Middle frontal gyrus (tissue), 1 donor: ENCODE data around the gene TRMT44.

Source experiments
- DNase-seq: peaks from one replicate; pipeline ENCODE4 v3.0.0-alpha.2; 2015; ENCODE audit warnings: low spot score; ENCODE audit errors: extremely low spot score

TRMT44 gene

DNA sequence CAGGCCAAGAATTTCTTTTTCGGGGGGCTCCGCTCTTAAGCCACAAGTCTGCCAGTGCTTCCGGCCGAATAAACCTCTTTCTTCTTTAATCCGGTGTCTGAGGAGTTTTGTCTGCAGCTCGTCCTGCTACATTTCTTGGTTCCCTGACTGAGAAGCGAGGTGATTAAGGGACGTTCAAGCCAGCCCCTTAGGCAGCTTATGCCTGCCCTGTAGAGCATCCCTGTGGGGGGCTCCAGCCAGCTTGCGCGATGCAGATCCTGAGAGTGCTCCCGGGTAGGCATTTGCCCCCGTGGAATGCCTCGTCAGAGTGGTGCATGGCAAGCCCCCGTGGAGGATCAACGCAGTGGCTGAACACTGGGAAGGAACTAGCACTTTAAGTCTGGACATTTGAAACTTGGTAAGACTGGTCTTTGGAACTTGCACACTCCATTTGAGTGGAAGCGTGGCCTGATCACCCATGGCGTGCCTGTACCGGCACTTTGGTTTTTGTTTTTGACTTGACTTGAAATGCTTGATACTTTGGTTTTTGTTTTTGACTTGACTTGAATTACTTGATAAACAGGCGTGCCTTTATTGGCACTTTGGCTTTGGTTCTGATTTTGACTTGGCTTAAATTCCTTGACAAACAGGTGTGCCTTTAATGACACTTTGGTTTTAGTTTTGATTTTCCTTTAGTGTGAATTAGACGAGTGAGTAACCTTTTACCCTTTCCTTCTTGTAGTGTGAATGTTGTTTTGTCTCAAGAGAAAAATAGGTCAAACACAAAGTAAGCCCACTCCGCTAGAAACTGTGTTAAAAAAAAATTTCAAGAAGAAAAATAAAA lies 6.1 kb upstream of the TRMT44 start:
- DNase-seq = no peak

- DNase-seq = no peak
These were observed 4.9 kb upstream of the TRMT44 start for GRCh38 chr4:8435656-8436121.

DNA sequence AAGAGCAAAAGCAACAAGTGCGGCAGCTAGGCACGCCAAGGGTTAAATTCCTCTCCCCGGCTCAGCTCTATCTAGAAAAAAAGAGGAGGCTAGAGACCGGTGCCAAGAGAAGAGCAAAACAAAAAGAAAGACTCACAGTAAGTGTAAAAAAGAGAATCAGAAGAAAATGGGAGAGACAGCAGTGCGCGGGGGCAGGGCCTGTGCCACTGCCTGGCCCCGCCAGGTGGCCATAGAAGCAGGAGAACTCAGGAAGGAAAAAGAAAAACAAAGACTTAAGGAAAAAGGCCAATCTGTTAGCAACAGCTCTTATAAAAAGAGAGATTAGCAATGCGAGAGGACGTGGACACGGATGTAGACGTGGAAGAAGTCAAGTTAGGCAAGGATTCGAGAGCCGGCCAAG lies 3.3 kb upstream of the TRMT44 start:
- DNase-seq = no peak

DNA sequence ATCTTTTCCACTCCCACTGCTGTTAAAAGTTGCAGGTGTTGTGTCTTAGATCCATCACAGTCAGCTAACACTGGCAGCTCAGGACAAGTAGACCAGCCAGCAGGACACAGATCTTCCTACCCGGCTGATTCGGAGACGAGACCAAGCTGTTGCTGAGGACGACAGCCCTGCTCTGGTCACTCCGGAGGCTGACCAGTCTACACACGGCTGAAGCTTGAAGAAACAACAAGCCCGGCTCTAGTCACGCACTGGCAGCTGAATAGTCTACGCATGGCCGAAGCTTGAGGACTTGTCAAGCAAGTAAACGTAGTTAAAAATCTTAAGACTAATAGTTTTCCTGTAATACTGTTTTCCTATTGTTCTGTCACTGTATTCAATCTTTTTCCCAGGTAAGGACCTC lies 1.8 kb upstream of the TRMT44 start:
- DNase-seq = no peak

GRCh38 chr4:8439168-8439567 lies 1.4 kb upstream of the TRMT44 start:
- DNase-seq = no peak

DNA sequence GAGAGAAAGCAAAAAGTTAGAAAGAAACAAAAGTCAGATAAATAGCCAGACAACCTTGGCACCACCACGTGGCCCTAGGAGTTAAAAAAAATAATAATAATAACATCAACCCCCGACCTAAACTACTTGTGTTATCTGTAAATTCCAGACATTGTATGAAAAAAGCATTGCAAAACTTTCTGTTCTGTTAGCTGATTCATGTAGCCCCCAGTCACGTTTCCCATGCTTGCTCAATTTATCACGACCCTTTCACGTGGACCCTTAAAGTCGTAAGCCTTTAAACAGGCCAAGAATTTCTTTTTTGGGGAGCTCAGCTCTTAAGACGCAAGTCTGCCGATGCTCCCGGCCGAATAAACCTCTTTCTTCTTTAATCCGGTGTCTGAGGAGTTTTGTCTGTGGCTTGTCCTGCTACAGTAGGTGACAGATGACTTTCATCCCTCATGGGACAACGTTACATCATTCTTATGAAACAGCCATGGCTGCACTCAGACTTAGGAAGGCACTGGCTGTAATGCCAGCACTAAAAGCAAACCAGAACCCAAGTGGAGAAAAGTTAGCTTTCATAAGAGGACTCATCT lies 574 bp upstream of the TRMT44 start:
- DNase-seq = no peak

GRCh38 chr4:8441499-8442091 lies 1.0 kb downstream of the TRMT44 start:
- DNase-seq = no peak

DNA sequence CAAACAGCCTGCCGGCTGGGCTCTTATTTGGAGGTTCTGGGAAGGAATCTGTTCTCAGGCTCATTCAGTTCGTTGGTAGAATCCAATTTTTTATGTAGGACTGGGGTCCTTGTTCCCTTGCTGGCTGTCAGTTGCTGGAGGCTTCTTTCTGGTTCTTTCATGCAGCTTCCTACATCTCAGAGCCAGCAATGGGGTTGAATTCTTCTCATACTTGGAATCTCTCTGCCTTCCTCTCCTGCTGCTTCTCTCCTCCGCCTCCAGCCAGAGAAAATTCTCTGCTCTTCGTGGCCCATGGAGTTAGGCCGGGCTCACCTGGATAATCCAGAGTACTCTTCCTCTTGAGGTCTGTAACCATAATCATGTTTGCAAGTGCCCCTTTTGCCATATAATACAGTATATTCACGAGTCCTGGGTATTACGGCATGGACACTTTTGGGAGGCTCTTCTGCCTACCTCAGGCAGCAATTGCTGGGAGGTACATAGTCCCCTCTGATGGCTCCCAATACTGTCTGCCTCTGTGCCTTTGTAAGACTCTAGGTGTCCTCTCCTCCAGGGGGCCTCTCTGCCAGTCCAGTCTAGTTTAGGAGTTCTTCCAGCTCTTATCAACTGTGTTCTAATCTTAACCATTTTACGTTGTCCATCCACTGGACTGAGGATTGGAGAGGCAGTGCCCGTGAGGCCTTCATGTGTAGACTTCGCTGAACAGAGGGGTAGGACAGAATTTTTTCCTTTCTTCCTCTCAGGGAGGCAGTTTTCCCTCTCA lies 2.2 kb downstream of the TRMT44 start:
- no peak for DNase-seq

DNA sequence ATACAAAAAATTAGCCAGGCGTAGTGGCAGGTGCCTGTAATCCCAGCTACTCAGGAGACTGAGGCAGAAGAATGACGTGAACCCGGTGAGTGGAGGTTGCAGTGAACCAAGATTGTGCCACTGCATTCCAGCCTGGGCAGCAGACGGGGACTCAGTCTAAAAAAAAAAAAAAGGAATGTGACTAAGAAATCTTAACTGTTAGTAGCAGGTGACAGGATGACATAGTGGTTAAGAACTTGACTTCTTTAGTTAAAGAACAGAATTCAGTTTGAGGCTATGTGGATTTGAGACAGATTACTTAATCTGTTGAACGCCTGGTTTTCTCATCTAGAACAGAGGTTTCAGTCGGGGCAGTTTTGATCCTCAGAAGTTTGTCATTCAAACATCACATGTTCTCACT lies 3.2 kb downstream of the TRMT44 start:
- no peak for DNase-seq

DNA sequence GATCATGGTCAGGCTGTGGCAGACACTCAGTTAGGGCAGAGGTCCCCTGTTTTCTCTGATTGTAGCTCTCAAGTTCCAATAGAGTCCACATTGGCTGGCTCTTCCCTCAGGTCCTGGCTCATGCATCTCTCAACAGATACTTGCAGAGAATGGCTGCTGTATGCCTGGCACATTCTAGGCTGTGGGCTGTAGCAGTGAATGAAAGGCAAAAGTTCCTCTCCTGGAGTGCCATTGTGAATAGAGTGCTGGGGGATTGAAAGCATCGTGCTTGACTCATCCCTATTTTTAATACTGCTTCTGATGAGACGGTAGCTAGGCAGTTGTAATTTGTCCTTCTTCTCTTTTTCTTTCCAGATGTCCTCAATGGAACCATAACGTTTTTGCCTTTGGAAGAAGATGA lies 5.5 kb downstream of the TRMT44 start:
- DNase-seq = no peak

GRCh38 chr4:8451440-8452182 lies 11.0 kb downstream of the TRMT44 start:
- DNase-seq = no peak

- no peak for DNase-seq
These were observed 13.4 kb downstream of the TRMT44 start for GRCh38 chr4:8453957-8454356.

GRCh38 chr4:8457646-8458252 lies 17.2 kb downstream of the TRMT44 start:
- DNase-seq = no peak

- no peak for DNase-seq
These were observed 19.4 kb downstream of the TRMT44 start for GRCh38 chr4:8459867-8460445.

DNA sequence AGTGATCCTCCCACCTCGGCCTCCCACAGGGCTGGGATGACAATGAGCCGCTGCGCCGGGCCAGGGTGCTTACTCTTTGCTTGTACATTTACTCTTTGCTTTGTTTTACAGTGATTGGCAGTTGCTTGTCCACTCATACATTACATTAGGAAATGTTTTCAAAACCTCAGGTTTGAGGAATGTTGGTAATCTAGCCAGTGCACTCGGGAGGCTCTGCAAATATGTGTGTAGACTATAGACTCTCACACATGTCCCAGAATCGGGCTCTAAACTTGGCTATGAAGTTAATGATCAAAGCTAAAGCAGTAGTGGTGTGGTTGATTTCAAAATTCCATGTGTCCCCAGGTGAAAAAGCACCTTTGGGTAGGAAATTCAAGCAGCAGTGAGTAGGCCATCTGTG lies 20.5 kb downstream of the TRMT44 start:
- DNase-seq = no peak

- DNase-seq = no peak
These were observed 21.0 kb downstream of the TRMT44 start for GRCh38 chr4:8461616-8462015.

GRCh38 chr4:8463811-8464210 lies 23.2 kb downstream of the TRMT44 start:
- DNase-seq = no peak

DNA sequence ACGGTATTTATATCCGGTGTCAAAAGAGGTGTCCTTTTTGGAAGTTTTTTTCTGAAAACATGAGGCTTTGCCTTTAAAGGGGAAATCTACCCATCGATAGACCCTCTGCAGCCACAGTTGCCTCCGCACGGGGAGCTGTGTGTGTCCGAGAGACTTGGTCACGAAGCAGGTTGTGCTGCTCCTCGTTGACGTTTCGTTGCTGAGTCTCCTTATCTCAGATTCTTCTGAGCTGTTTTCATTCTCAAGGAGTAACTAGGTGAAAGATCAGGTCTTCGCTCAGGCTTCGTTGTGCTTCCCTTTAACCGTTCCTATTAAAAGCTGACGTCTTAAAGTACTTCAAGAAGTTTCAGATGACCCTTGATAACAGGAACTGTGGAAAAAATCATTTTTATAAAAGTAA lies 23.8 kb downstream of the TRMT44 start:
- DNase-seq = no peak

- DNase-seq = no peak
These were observed 25.3 kb downstream of the TRMT44 start for GRCh38 chr4:8465615-8466611.
